GM23338 (cell line): ENCODE data around the gene LRMDA. TPM values are rescaled to one million over a fixed set of nuclear protein-coding genes. Genes with fewer than 3 reads are reported as not detected.

ENCODE experiments used
- ATAC-seq: fragments of 200-7000 bp; cut with Tn5 transposase; 3 replicates; pipeline ENCODE4 v1.9.1; 2020
- DNase-seq: peaks from one replicate; pipeline ENCODE4 v3.0.0-alpha.2; 2015; ENCODE audit warnings: low spot score
- H2AFZ ChIP-seq: fragments of 200-600 bp; sonication (generic); 2 replicates; pipeline ENCODE4 v1.8.0; 2016; ENCODE audit warnings: antibody characterized with exemption, mild to moderate bottlenecking, moderate library complexity
- H3F3A ChIP-seq: fragments of 200-600 bp; sonication (generic); replicated peaks from 2 replicates; pipeline ENCODE4 v1.8.0; 2017; ENCODE audit warnings: antibody characterized with exemption, mixed run types, low read depth
- H3K27ac ChIP-seq: fragments of 200-600 bp; sonication (generic); 2 replicates; pipeline ENCODE4 v1.6.1; 2016; ENCODE audit warnings: low read depth
- H3K27me3 ChIP-seq: fragments of 200-600 bp; sonication (generic); 2 replicates; pipeline ENCODE4 v1.8.0; 2016; ENCODE audit warnings: mild to moderate bottlenecking, mixed run types, moderate library complexity; ENCODE audit not compliant: insufficient read depth
- H3K36me3 ChIP-seq: fragments of 200-600 bp; sonication (generic); 2 replicates; pipeline ENCODE4 v1.8.0; 2016; ENCODE audit warnings: mild to moderate bottlenecking; ENCODE audit not compliant: insufficient read depth
- H3K4me1 ChIP-seq: fragments of 200-600 bp; sonication (generic); 2 replicates; pipeline ENCODE4 v1.8.0; 2016; ENCODE audit warnings: mild to moderate bottlenecking, moderate library complexity; ENCODE audit not compliant: insufficient read depth
- H3K4me2 ChIP-seq: fragments of 200-600 bp; sonication (generic); 2 replicates; pipeline ENCODE4 v1.7.1; 2017; ENCODE audit warnings: mixed run types
- H3K4me3 ChIP-seq: fragments of 200-600 bp; sonication (generic); 2 replicates; pipeline ENCODE4 v1.6.1; 2016; ENCODE audit warnings: mixed run types
- H3K79me2 ChIP-seq: fragments of 200-600 bp; sonication (generic); replicated peaks from 2 replicates; pipeline ENCODE4 v1.8.0; 2017; ENCODE audit warnings: mild to moderate bottlenecking; ENCODE audit not compliant: insufficient read depth
- H3K9me2 ChIP-seq: fragments of 200-600 bp; sonication (generic); 2 replicates; pipeline ENCODE4 v1.8.0; 2017; ENCODE audit not compliant: insufficient read depth
- H4K20me1 ChIP-seq: fragments of 200-600 bp; sonication (generic); replicated peaks from 2 replicates; pipeline ENCODE4 v1.8.0; 2017; ENCODE audit warnings: mild to moderate bottlenecking; ENCODE audit not compliant: insufficient read depth
- H3K27ac Mint-ChIP-seq: 2 replicates; pipeline ENCODE4 v1.8.0; 2020; ENCODE audit warnings: inconsistent platforms, mild to moderate bottlenecking, moderate library complexity, mixed read lengths
- H3K27me3 Mint-ChIP-seq: 3 replicates; pipeline ENCODE4 v1.8.0; 2022; ENCODE audit warnings: low read depth, mild to moderate bottlenecking, moderate library complexity, mixed read lengths, inconsistent platforms; ENCODE audit not compliant: insufficient read depth, poor library complexity
- H3K36me3 Mint-ChIP-seq: 3 replicates; pipeline ENCODE4 v1.8.0; 2021; ENCODE audit warnings: low read depth, mild to moderate bottlenecking, inconsistent platforms, moderate library complexity, mixed read lengths
- H3K4me1 Mint-ChIP-seq: 3 replicates; pipeline ENCODE4 v1.8.0; 2020; ENCODE audit warnings: mild to moderate bottlenecking, inconsistent platforms, mixed read lengths
- H3K4me3 Mint-ChIP-seq: 3 replicates; pipeline ENCODE4 v1.8.0; 2021; ENCODE audit warnings: moderate library complexity, mild to moderate bottlenecking, inconsistent platforms, mixed read lengths
- H3K9me3 Mint-ChIP-seq: 3 replicates; pipeline ENCODE4 v1.8.0; 2020; ENCODE audit warnings: moderate library complexity, mild to moderate bottlenecking, inconsistent platforms, mixed read lengths
- CREB1 ChIP-seq: fragments of 250-450 bp; sonication (Bioruptor Pico); IDR thresholded peaks from 2 replicates; pipeline ENCODE4 v1.5.0; 2020; ENCODE audit warnings: low read depth, mild to moderate bottlenecking, moderate library complexity
- EZH2 ChIP-seq: fragments of 200-600 bp; sonication (generic); IDR thresholded peaks from one replicate; pipeline ENCODE4 v1.8.0; 2017; ENCODE audit warnings: antibody characterized with exemption, mild to moderate bottlenecking, low read depth; ENCODE audit not compliant: unreplicated experiment
- EZH2phosphoT487 ChIP-seq: fragments of 200-600 bp; sonication (generic); IDR thresholded peaks from one replicate; pipeline ENCODE4 v1.8.1; 2018; ENCODE audit warnings: antibody characterized with exemption; ENCODE audit not compliant: unreplicated experiment
- JUNB ChIP-seq: IDR thresholded peaks from one replicate; pipeline ENCODE4 v1.6.1; 2016; ENCODE audit warnings: antibody characterized with exemption; ENCODE audit not compliant: unreplicated experiment
- POLR2AphosphoS5 ChIP-seq: IDR thresholded peaks from 2 replicates; pipeline ENCODE4 v1.6.1; 2016; ENCODE audit warnings: antibody characterized with exemption, low read depth
- ZNF114 ChIP-seq: fragments of 250-450 bp; sonication (Bioruptor Pico); IDR thresholded peaks from 2 replicates; pipeline ENCODE4 v1.5.0; 2020; ENCODE audit warnings: mild to moderate bottlenecking, moderate library complexity
- ZNF331 ChIP-seq: fragments of 250-450 bp; sonication (Bioruptor Pico); IDR thresholded peaks from 2 replicates; pipeline ENCODE4 v1.5.0; 2020; ENCODE audit warnings: low read depth, mild to moderate bottlenecking, moderate library complexity
- polyA plus RNA-seq: library from polyadenylated mRNA; unstranded; fragments of >200 nt; fragmentation: Nextera tagmentation; extraction: Ambion mirVana; gene quantifications from 2 replicates; pipeline ENCODE4 v1.2.1, GENCODE V29; 2016
- total RNA-seq: library from RNA; depleted of rRNA; stranded (reverse); fragments of >200 nt; shearing (Covaris generic); gene quantifications from 2 replicates; pipeline ENCODE4 v1.2.3, GENCODE V29; 2014
- TF ChIP-seq, protein P1 (sequence below): fragments of 250-450 bp; sonication (Bioruptor Pico); IDR thresholded peaks from 2 replicates; pipeline ENCODE4 v1.5.0; 2020; ENCODE audit warnings: mild to moderate bottlenecking, moderate library complexity

The LRMDA gene
- total and polyA plus RNA-seq, 2 experiments from 2014 or later, result 0.90 to 1.8 TPM

DNA sequence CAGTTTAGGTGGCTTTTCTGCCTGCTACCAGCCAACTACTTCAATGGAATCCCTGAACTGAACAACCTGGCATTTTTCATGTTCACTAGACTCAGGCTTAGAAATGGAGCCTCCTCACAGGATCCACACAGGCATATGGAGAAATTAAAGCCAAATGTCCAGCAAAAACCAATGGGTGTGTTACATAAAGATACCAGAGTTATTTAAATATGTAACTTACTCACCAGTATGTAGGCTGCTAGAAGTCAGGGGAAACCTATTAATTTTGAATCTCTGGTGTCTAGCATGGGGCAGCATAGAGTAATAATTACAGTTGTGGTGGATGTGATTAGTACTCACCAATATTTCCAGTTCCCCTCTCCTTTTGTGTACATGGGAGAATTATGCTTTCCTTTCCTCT is 383.6 kb downstream of the LRMDA start (continued):
- TF ChIP-seq, protein P1, sequence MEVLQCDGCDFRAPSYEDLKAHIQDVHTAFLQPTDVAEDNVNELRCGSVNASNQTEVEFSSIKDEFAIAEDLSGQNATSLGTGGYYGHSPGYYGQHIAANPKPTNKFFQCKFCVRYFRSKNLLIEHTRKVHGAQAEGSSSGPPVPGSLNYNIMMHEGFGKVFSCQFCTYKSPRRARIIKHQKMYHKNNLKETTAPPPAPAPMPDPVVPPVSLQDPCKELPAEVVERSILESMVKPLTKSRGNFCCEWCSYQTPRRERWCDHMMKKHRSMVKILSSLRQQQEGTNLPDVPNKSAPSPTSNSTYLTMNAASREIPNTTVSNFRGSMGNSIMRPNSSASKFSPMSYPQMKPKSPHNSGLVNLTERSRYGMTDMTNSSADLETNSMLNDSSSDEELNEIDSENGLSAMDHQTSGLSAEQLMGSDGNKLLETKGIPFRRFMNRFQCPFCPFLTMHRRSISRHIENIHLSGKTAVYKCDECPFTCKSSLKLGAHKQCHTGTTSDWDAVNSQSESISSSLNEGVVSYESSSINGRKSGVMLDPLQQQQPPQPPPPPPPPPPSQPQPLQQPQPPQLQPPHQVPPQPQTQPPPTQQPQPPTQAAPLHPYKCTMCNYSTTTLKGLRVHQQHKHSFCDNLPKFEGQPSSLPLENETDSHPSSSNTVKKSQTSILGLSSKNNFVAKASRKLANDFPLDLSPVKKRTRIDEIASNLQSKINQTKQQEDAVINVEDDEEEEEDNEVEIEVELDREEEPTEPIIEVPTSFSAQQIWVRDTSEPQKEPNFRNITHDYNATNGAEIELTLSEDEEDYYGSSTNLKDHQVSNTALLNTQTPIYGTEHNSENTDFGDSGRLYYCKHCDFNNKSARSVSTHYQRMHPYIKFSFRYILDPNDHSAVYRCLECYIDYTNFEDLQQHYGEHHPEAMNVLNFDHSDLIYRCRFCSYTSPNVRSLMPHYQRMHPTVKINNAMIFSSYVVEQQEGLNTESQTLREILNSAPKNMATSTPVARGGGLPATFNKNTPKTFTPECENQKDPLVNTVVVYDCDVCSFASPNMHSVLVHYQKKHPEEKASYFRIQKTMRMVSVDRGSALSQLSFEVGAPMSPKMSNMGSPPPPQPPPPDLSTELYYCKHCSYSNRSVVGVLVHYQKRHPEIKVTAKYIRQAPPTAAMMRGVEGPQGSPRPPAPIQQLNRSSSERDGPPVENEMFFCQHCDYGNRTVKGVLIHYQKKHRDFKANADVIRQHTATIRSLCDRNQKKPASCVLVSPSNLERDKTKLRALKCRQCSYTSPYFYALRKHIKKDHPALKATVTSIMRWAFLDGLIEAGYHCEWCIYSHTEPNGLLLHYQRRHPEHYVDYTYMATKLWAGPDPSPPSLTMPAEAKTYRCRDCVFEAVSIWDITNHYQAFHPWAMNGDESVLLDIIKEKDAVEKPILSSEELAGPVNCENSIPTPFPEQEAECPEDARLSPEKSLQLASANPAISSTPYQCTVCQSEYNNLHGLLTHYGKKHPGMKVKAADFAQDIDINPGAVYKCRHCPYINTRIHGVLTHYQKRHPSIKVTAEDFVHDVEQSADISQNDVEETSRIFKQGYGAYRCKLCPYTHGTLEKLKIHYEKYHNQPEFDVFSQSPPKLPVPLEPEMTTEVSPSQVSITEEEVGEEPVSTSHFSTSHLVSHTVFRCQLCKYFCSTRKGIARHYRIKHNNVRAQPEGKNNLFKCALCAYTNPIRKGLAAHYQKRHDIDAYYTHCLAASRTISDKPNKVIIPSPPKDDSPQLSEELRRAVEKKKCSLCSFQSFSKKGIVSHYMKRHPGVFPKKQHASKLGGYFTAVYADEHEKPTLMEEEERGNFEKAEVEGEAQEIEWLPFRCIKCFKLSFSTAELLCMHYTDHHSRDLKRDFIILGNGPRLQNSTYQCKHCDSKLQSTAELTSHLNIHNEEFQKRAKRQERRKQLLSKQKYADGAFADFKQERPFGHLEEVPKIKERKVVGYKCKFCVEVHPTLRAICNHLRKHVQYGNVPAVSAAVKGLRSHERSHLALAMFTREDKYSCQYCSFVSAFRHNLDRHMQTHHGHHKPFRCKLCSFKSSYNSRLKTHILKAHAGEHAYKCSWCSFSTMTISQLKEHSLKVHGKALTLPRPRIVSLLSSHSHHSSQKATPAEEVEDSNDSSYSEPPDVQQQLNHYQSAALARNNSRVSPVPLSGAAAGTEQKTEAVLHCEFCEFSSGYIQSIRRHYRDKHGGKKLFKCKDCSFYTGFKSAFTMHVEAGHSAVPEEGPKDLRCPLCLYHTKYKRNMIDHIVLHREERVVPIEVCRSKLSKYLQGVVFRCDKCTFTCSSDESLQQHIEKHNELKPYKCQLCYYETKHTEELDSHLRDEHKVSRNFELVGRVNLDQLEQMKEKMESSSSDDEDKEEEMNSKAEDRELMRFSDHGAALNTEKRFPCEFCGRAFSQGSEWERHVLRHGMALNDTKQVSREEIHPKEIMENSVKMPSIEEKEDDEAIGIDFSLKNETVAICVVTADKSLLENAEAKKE (CRISPR knock-in tag), result no peak
- TF ChIP-seq EZH2 (no peak), POLR2AphosphoS5 (no peak)

- H3K4me3 ChIP-seq, result no peak overlapping the region
- no peaks in the 10 kb centered on the region for H3K4me1 Mint-ChIP-seq
- H3K36me3 Mint-ChIP-seq, result no peaks in the 10 kb centered on the region
- H3K4me2 ChIP-seq, result no peak overlapping the region
- H3K27me3 ChIP-seq, result no peaks in the 10 kb centered on the region
- no peaks in the 10 kb centered on the region for H3K9me3 Mint-ChIP-seq
- H3K27me3 Mint-ChIP-seq, result peaks cover 2% of the 10 kb centered on the region
- no peak overlapping the region for H3K27ac ChIP-seq
- H3K4me3 Mint-ChIP-seq, result no peak overlapping the region
- no peak for DNase-seq
- no peak for TF ChIP-seq EZH2phosphoT487
- no peak for TF ChIP-seq ZNF331 (CRISPR knock-in tag)
- TF ChIP-seq, protein P1 (CRISPR knock-in tag), result no peak
- no peak for TF ChIP-seq CREB1
- no peak for TF ChIP-seq JUNB
- TF ChIP-seq EZH2, result no peak
- TF ChIP-seq ZNF114, result no peak
- H3K9me2 ChIP-seq, result peaks cover 13% of the 10 kb centered on the region; the same call in 1 of the 2 replicates
- H3F3A ChIP-seq, result no peaks in the 10 kb centered on the region
- no peak overlapping the region for H2AFZ ChIP-seq
- no peaks in the 10 kb centered on the region for H3K36me3 ChIP-seq
- no peak for ATAC-seq
- H3K79me2 ChIP-seq, result no peaks in the 10 kb centered on the region
- H4K20me1 ChIP-seq, result no peaks in the 10 kb centered on the region
- no peak overlapping the region for H3K27ac Mint-ChIP-seq
- no peaks in the 10 kb centered on the region for H3K4me1 ChIP-seq
Observed at GRCh38 chr10:75817198-75817597, 385.8 kb downstream of the LRMDA start.
